Measurements from ENCODE around the gene GLYAT.

The GLYAT gene

GRCh38 chr11:58676563-58677135, 55.1 kb downstream of the GLYAT start:
- DNase-seq = no peak

- peak; percentile 28 for DNase-seq
Observed at GRCh38 chr11:58675334-58676155, 56.2 kb downstream of the GLYAT start.

GRCh38 chr11:58674609-58675008, 57.1 kb downstream of the GLYAT start:
- no peak for DNase-seq

GRCh38 chr11:58671983-58672633, 59.6 kb downstream of the GLYAT start:
- no peak for DNase-seq

GRCh38 chr11:58659910-58660570, 71.7 kb downstream of the GLYAT start:
- no peak for DNase-seq

GRCh38 chr11:58659404-58659803, 72.3 kb downstream of the GLYAT start:
- no peak for DNase-seq
